ENCODE results near the gene PPFIBP2.
"Not testable (repeated sequence)": the region's sequence is repeated elsewhere in the genome, so short reads cannot be mapped to it uniquely, and the experiment has no call there.

Gene PPFIBP2

DNA sequence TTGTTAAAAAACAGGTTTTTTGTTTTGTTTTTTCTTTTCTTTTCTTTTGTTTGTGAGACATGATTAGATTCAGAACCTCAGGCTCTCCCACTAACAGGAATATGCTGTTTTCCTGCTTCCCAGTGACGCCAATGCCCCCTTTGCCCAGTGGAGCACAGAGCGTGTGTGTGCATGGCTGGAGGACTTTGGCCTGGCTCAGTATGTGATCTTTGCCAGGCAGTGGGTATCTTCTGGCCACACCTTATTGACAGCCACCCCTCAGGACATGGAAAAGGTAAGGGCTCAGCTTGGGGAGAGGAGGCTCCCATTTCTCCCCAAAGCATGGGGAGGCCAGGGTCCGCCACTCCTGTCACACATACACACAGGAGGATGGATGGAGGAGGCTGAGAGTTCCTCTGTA, 134.5 kb downstream of the PPFIBP2 start:
- H3K9me3 ChIP-seq (ENCODE audit: control insufficient read depth in 1 of 2, low read length in 2 of 2): no peaks in the 10 kb centered on the region
- H3K9ac ChIP-seq (ENCODE audit: low read depth in 1 of 2, low read length in 2 of 2): no peak overlapping the region
- peaks cover 9 to 17% of the 10 kb centered on the region in 2 donors for H3K4me1 ChIP-seq (ENCODE audit: control insufficient read depth in 1 of 2, insufficient read depth in 2 of 2, low read length in 2 of 2)
- no peak overlapping the region for H3K4me3 ChIP-seq (ENCODE audit: low read depth in 1 of 2, low read length in 2 of 2)
- H3K27ac ChIP-seq (ENCODE audit: low read depth, low read length): no peak overlapping the region
- peaks cover 47 to 69% of the 10 kb centered on the region in 2 donors for H3K36me3 ChIP-seq (ENCODE audit: control insufficient read depth in 1 of 2, insufficient read depth in 2 of 2, low read length in 2 of 2)
- no peaks in the 10 kb centered on the region for H3K27me3 ChIP-seq (ENCODE audit: control insufficient read depth in 1 of 2, insufficient read depth in 2 of 2, low read length in 2 of 2)

DNA sequence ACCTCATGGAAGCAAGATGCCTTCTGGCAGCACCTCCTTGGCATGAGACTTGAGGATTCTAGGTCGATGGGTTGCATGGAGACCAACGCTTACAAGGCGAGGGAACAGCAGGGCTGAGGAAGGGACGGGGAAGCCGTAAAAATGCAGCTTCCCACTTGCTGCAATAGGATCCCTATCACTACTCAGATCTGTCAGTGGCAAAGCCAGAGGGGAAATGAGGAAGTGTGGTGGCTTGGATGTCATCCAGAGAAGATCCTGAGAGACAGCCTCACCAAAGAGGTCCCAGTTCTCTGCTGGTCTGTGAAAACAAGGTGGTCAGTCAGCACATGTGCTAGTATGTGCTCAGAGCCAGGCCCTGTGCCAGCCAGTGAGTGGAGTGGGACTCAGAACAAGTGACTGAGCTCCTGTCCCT, 137.3 kb downstream of the PPFIBP2 start:
- no peak overlapping the region for H3K4me3 ChIP-seq (ENCODE audit: low read depth in 1 of 2, low read length in 2 of 2)
- H3K9ac ChIP-seq (ENCODE audit: low read depth in 1 of 2, low read length in 2 of 2): no peak overlapping the region
- no peaks in the 10 kb centered on the region for H3K27me3 ChIP-seq (ENCODE audit: control insufficient read depth in 1 of 2, insufficient read depth in 2 of 2, low read length in 2 of 2)
- H3K9me3 ChIP-seq (ENCODE audit: control insufficient read depth in 1 of 2, low read length in 2 of 2): no peaks in the 10 kb centered on the region
- H3K27ac ChIP-seq (ENCODE audit: low read depth, low read length): no peak overlapping the region
- H3K36me3 ChIP-seq (ENCODE audit: control insufficient read depth in 1 of 2, insufficient read depth in 2 of 2, low read length in 2 of 2): peaks cover 66 to 83% of the 10 kb centered on the region in 2 donors
- H3K4me1 ChIP-seq (ENCODE audit: control insufficient read depth in 1 of 2, insufficient read depth in 2 of 2, low read length in 2 of 2): peaks cover 9 to 17% of the 10 kb centered on the region in 2 donors

DNA sequence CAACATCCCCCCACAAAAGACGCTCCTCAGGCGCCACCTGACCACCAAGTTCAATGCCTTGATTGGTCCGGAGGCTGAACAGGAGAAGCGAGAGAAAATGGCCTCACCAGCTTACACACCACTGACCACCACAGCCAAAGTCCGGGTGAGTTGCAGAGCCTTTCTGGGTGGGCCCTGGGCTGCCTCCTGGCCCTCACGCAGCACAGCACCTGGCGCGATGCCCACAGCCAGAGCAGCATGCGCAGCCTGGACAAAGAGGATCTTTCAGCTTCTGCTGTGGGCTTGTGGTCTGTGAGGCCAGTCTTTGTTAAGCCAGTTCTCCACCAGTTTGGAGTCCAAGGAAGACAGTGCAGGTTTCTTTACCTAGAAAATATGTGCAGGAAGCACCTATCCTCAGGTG, 137.9 kb downstream of the PPFIBP2 start:
- peaks cover 66 to 86% of the 10 kb centered on the region in 2 donors for H3K36me3 ChIP-seq (ENCODE audit: control insufficient read depth in 1 of 2, insufficient read depth in 2 of 2, low read length in 2 of 2)
- no peak overlapping the region for H3K27ac ChIP-seq (ENCODE audit: low read depth, low read length)

DNA sequence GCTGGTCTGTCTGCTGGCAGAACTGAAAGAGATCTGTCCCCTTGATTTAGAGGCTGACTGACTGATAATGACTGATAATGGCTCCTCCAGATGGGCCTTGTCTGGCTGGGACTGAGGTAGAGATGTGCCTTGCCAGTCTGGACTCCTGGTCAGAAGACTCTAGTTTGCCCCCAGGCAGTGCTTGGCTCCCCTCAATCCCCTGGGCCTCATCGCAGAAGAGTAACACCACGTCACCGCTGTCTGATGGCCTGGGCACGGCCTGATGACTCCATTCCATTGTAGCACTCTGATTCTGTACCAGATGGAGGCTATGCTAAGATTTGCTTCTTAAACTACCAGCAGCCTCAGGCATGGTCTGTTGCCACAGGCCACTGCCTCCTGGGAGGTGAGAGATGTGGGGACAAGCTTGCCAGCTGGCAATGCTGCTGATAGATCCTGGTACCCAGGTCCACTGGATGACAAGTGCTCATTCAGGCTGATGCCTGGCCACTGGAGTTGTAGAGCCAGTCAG, 140.5 kb downstream of the PPFIBP2 start:
- Histone ChIP-seq H3K9me3 (ENCODE audit: control insufficient read depth in 1 of 2, low read length in 2 of 2) (no peaks in the 10 kb centered on the region), H3K4me3 (ENCODE audit: low read depth in 1 of 2, low read length in 2 of 2) (no peak overlapping the region), H3K4me1 (ENCODE audit: control insufficient read depth in 1 of 2, insufficient read depth in 2 of 2, low read length in 2 of 2) (no peaks in the 10 kb centered on the region), H3K36me3 (ENCODE audit: control insufficient read depth in 1 of 2, insufficient read depth in 2 of 2, low read length in 2 of 2) (peaks cover 63 to 85% of the 10 kb centered on the region in 2 donors), H3K27ac (ENCODE audit: low read depth, low read length) (no peak overlapping the region), H3K9ac (ENCODE audit: low read depth in 1 of 2, low read length in 2 of 2) (no peak overlapping the region), H3K27me3 (ENCODE audit: control insufficient read depth in 1 of 2, insufficient read depth in 2 of 2, low read length in 2 of 2) (no peaks in the 10 kb centered on the region)

More for the DNA sequence above, 137.9 kb downstream of the PPFIBP2 start:
- Histone ChIP-seq H3K9ac (ENCODE audit: low read depth in 1 of 2, low read length in 2 of 2) (no peak overlapping the region), H3K4me3 (ENCODE audit: low read depth in 1 of 2, low read length in 2 of 2) (no peak overlapping the region), H3K4me1 (ENCODE audit: control insufficient read depth in 1 of 2, insufficient read depth in 2 of 2, low read length in 2 of 2) (peaks cover 9 to 17% of the 10 kb centered on the region in 2 donors), H3K27me3 (ENCODE audit: control insufficient read depth in 1 of 2, insufficient read depth in 2 of 2, low read length in 2 of 2) (no peaks in the 10 kb centered on the region), H3K9me3 (ENCODE audit: control insufficient read depth in 1 of 2, low read length in 2 of 2) (no peaks in the 10 kb centered on the region)

DNA sequence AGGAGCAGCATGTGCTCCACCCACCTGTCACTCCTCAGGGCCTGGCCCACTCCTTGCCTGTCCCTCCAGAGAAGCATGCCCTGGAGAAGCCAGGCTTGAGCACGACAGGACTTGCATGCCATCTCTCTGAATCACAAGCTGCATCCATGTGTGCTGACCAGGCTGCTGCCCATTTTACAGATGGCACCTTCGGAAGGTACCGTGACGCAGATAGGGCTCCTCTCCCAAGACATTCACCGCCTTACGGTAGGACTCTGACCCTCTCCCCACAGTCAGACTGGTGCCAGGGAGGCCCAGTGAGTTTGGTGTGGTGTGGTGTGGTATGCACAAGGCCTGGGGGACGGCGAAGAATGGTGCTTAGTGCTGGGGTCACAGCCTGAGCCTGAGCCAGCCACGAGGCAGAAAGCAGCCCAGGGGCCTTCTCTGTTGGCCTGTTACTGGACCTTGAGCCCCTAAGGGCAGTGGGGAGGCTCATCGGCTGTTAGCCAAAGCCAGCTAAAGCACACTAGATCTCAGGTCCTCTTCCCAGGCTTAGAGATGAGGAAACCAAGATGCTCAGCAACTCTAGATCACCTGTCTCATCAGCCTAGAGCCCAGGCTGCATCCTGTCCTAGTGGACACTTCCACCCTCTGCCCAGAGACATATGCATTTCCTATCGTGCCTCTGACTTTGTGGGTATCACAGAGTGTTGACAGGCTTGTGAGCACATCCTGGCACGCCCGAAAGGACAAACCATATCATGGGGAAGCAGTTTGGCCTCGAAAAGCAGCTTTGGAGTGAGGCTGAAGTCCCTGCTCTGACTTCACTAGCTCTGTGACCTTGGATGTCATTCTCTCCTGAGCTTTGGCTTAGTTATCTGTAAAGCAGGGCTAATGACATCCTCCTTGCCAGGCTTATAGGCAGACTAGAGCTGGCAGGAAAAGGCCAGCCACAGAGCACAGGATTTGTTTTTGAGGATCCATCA, 141.7 kb downstream of the PPFIBP2 start:
- Histone ChIP-seq H3K4me3 (ENCODE audit: low read depth in 1 of 2, low read length in 2 of 2) (no peak overlapping the region), H3K9me3 (ENCODE audit: control insufficient read depth in 1 of 2, low read length in 2 of 2) (no peaks in the 10 kb centered on the region), H3K27me3 (ENCODE audit: control insufficient read depth in 1 of 2, insufficient read depth in 2 of 2, low read length in 2 of 2) (no peaks in the 10 kb centered on the region), H3K36me3 (ENCODE audit: control insufficient read depth in 1 of 2, insufficient read depth in 2 of 2, low read length in 2 of 2) (peaks cover 53 to 72% of the 10 kb centered on the region in 2 donors), H3K4me1 (ENCODE audit: control insufficient read depth in 1 of 2, insufficient read depth in 2 of 2, low read length in 2 of 2) (no peaks in the 10 kb centered on the region), H3K9ac (ENCODE audit: low read depth in 1 of 2, low read length in 2 of 2) (no peak overlapping the region), H3K27ac (ENCODE audit: low read depth, low read length) (no peak overlapping the region)

DNA sequence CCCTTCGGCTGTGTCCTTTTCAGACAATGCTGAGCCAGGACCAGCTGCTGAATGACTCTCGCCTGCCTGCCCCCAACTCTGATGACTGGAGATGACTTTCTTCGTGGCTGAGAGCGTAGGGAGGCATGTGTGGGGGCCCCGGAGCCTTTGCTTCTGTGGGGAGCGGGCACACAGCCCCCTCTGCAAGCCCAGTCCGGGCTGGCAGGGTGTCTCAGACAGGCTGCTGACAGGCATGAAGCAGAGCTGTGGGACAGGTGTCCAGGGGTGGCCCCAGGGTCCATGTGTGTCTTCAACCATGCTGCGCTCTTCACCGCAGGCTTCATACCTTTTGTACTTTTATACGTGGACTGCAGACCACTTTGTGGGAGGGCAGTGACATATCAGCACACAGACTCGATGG, 142.9 kb downstream of the PPFIBP2 start:
- Histone ChIP-seq H3K36me3 (ENCODE audit: control insufficient read depth in 1 of 2, insufficient read depth in 2 of 2, low read length in 2 of 2) (peaks cover 43 to 60% of the 10 kb centered on the region in 2 donors), H3K9ac (ENCODE audit: low read depth in 1 of 2, low read length in 2 of 2) (no peak overlapping the region), H3K27me3 (ENCODE audit: control insufficient read depth in 1 of 2, insufficient read depth in 2 of 2, low read length in 2 of 2) (no peaks in the 10 kb centered on the region), H3K9me3 (ENCODE audit: control insufficient read depth in 1 of 2, low read length in 2 of 2) (no peaks in the 10 kb centered on the region), H3K27ac (ENCODE audit: low read depth, low read length) (no peak overlapping the region), H3K4me1 (ENCODE audit: control insufficient read depth in 1 of 2, insufficient read depth in 2 of 2, low read length in 2 of 2) (no peaks in the 10 kb centered on the region), H3K4me3 (ENCODE audit: low read depth in 1 of 2, low read length in 2 of 2) (no peak overlapping the region)

DNA sequence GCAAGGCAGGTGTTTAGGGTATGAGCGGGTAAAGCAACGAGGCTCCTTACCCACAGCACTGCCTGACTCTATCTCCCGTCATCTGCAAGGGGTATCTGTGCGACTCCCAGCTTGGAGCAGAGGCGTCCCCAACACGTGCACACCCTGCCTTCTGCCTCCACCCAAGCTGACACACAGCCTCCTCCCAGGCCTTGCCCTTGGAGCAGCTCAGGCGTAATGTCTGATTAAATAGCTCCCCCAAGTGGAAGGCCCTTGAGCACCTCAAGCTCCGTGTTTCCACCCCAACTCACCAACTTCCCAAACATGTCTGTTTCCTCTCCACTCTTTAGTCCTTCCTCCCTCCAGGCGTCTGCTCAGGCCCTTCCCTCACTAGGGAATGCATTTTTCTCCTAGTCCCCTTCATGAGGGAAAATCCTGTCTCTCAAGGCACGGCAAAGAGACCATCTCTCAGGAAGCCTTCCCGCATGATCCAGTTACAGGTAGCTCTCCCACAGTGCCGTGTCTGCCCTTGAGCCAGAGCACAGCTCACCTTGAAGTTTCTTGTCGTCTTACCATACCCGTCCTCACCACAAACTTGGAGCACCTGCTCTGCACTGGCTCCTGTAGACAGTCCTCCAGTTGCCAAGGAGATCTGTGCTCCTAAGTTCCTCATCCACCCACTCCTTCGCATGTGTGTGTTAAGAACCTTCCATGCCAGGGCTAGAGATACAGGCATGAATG, 143.7 kb downstream of the PPFIBP2 start:
- Histone ChIP-seq H3K9ac (ENCODE audit: low read depth in 1 of 2, low read length in 2 of 2) (no peak overlapping the region), H3K36me3 (ENCODE audit: control insufficient read depth in 1 of 2, insufficient read depth in 2 of 2, low read length in 2 of 2) (peaks cover 36 to 53% of the 10 kb centered on the region in 2 donors), H3K4me3 (ENCODE audit: low read depth in 1 of 2, low read length in 2 of 2) (no peak overlapping the region), H3K9me3 (ENCODE audit: control insufficient read depth in 1 of 2, low read length in 2 of 2) (no peaks in the 10 kb centered on the region), H3K27me3 (ENCODE audit: control insufficient read depth in 1 of 2, insufficient read depth in 2 of 2, low read length in 2 of 2) (no peaks in the 10 kb centered on the region), H3K27ac (ENCODE audit: low read depth, low read length) (no peak overlapping the region), H3K4me1 (ENCODE audit: control insufficient read depth in 1 of 2, insufficient read depth in 2 of 2, low read length in 2 of 2) (no peaks in the 10 kb centered on the region)

DNA sequence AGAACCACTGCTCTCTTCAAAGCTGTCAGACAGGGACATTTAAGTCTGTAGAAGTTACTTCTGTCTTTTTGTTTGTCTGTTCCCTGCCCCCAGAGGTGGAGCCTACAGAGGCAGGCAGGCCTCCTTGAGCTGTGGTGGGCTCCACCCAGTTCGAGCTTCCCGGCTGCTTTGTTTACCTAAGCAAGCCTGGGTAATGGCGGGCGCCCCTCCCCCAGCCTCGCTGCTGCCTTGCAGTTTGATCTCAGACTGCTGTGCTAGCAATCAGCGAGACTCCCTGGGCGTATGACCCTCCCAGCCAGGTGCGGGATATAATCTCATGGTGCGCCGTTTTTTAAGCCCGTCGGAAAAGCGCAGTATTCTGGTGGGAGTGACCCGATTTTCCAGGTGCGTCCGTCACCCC, 149.7 kb downstream of the PPFIBP2 start:
- not testable (repeated sequence) for H3K27ac ChIP-seq (ENCODE audit: low read depth, low read length); H3K4me1 ChIP-seq (ENCODE audit: control insufficient read depth in 1 of 2, insufficient read depth in 2 of 2, low read length in 2 of 2); H3K9me3 ChIP-seq (ENCODE audit: control insufficient read depth in 1 of 2, low read length in 2 of 2); H3K27me3 ChIP-seq (ENCODE audit: control insufficient read depth in 1 of 2, insufficient read depth in 2 of 2, low read length in 2 of 2); H3K4me3 ChIP-seq (ENCODE audit: low read depth in 1 of 2, low read length in 2 of 2); H3K9ac ChIP-seq (ENCODE audit: low read depth in 1 of 2, low read length in 2 of 2)
- peaks cover 11 to 22% of the 10 kb centered on the region in 2 donors for H3K36me3 ChIP-seq (ENCODE audit: control insufficient read depth in 1 of 2, insufficient read depth in 2 of 2, low read length in 2 of 2)

DNA sequence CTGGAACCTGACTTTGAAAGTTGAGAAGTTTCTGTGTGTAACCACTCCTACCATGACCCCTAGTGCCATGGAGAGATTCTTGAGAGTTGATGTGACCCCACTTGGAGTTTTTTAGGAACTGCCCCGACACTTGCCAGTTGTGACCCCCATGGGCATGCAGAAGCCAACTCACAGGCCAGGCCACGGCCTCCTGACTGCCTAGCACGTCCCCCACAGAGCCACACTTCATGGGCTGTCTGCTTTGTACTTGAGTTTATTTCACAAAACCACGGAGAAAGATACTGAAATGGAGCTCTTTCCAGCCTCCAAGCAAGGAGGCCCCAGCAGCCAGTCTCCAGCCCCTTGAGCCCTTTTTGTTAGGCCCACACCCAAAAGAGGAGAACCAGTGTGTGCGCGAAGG, 151.1 kb downstream of the PPFIBP2 start:
- Histone ChIP-seq H3K4me1 (ENCODE audit: control insufficient read depth in 1 of 2, insufficient read depth in 2 of 2, low read length in 2 of 2) (peaks cover 0 to 4% of the 10 kb centered on the region in 2 donors), H3K27ac (ENCODE audit: low read depth, low read length) (no peak overlapping the region), H3K9ac (ENCODE audit: low read depth in 1 of 2, low read length in 2 of 2) (no peak overlapping the region), H3K36me3 (ENCODE audit: control insufficient read depth in 1 of 2, insufficient read depth in 2 of 2, low read length in 2 of 2) (peaks cover 11 to 27% of the 10 kb centered on the region in 2 donors), H3K27me3 (ENCODE audit: control insufficient read depth in 1 of 2, insufficient read depth in 2 of 2, low read length in 2 of 2) (no peaks in the 10 kb centered on the region), H3K9me3 (ENCODE audit: control insufficient read depth in 1 of 2, low read length in 2 of 2) (no peaks in the 10 kb centered on the region), H3K4me3 (ENCODE audit: low read depth in 1 of 2, low read length in 2 of 2) (no peak overlapping the region)

Measured in duodenal mucosa (tissue), 2 donors.